Measurements from ENCODE around the gene CLIC1.

Gene CLIC1

GRCh38 chr6:31739639-31740396, 3.5 kb upstream of the CLIC1 start, which contains the start of gene MSH5:
MSH5 (plus strand) TSS chr6:31740005; CDS start chr6:31740467, 462 bp downstream.
- peak; percentile 84 for FAIRE-seq
- DNase-seq (ENCODE audit: low spot score) = peak; percentile 98

- FAIRE-seq (peak; percentile 74), DNase-seq (ENCODE audit: low spot score) (peak; percentile 83)
Observed at GRCh38 chr6:31737991-31738979, 2.0 kb upstream of the CLIC1 start.

GRCh38 chr6:31737315-31737990, 1.1 kb upstream of the CLIC1 start:
- FAIRE-seq (no peak), DNase-seq (ENCODE audit: low spot score) (no peak)

GRCh38 chr6:31736768-31737314, 511 bp upstream of the CLIC1 start:
- no peak for DNase-seq (ENCODE audit: low spot score)
- no peak for FAIRE-seq

- FAIRE-seq (no peak), DNase-seq (ENCODE audit: low spot score) (peak; percentile 69)
Observed at GRCh38 chr6:31734821-31735406, 1.4 kb downstream of the CLIC1 start.

- DNase-seq (ENCODE audit: low spot score) (no peak), FAIRE-seq (no peak)
Observed at GRCh38 chr6:31734247-31734820, 2.0 kb downstream of the CLIC1 start.

- DNase-seq (ENCODE audit: low spot score) (no peak), FAIRE-seq (no peak)
Observed at GRCh38 chr6:31733734-31734133, 2.6 kb downstream of the CLIC1 start.

GRCh38 chr6:31732029-31732428, 4.3 kb downstream of the CLIC1 start:
- FAIRE-seq (no peak), DNase-seq (ENCODE audit: low spot score) (no peak)

GRCh38 chr6:31730631-31731086, 5.7 kb downstream of the CLIC1 start:
- FAIRE-seq (no peak), DNase-seq (ENCODE audit: low spot score) (no peak)

GRCh38 chr6:31729979-31730630, 6.2 kb downstream of the CLIC1 start:
- DNase-seq (ENCODE audit: low spot score) (peak; percentile 55), FAIRE-seq (no peak)

GRCh38 chr6:31729515-31729978, 6.8 kb downstream of the CLIC1 start:
- DNase-seq (ENCODE audit: low spot score) = peak; percentile 53
- FAIRE-seq = no peak

- FAIRE-seq = no peak
- DNase-seq (ENCODE audit: low spot score) = no peak
Observed at GRCh38 chr6:31728767-31729514, 7.4 kb downstream of the CLIC1 start, which contains the start of gene DDAH2. DDAH2 (minus strand) TSS chr6:31729299; CDS start chr6:31729161, 138 bp downstream.

- FAIRE-seq (no peak), DNase-seq (ENCODE audit: low spot score) (no peak)
Observed at GRCh38 chr6:31727717-31728671, 8.3 kb downstream of the CLIC1 start.

GRCh38 chr6:31727034-31727716, 9.2 kb downstream of the CLIC1 start:
- DNase-seq (ENCODE audit: low spot score) (no peak), FAIRE-seq (no peak)

- FAIRE-seq (no peak), DNase-seq (ENCODE audit: low spot score) (no peak)
Observed at GRCh38 chr6:31725502-31726350, 10.6 kb downstream of the CLIC1 start.

GRCh38 chr6:31723980-31724691, 12.2 kb downstream of the CLIC1 start:
- DNase-seq (ENCODE audit: low spot score) (no peak), FAIRE-seq (no peak)

All from RCC 7860 (cell line).